Thoracic aorta (tissue), 2 donors: ENCODE data around the gene PRAMEF14. TPM values are rescaled to one million over a fixed set of nuclear protein-coding genes. Genes with fewer than 3 reads are reported as not detected.
A peak's percentile ranks its signal among the peaks of the same experiment; 100 is the strongest.
"Not testable (repeated sequence)": the region's sequence is repeated elsewhere in the genome, so short reads cannot be mapped to it uniquely, and the experiment has no call there.

Experiments used
- ATAC-seq: fragments of 150-250 bp; one replicate; pipeline ENCODE4 v1.8.0; 2017; ENCODE audit warnings: low read depth; ENCODE audit not compliant: insufficient number of reproducible peaks, low FRiP score
- DNase-seq: peaks from one replicate; pipeline ENCODE4 v3.0.0-alpha.2; 2020; ENCODE audit warnings: low spot score
- H3K27ac ChIP-seq, 2 donors: fragments of 200-600 bp; sonication (generic); 1 replicate in 1 of 2; 2 replicates in 1 of 2; pipeline ENCODE4 v1.5.1; 2016; ENCODE audit warnings: mild to moderate bottlenecking in 2 of 2, moderate library complexity in 2 of 2
- H3K27me3 ChIP-seq: fragments of 200-600 bp; sonication (generic); replicated peaks from 2 replicates; pipeline ENCODE4 v1.6.0; 2016; ENCODE audit warnings: mild to moderate bottlenecking; ENCODE audit not compliant: insufficient read depth
- H3K36me3 ChIP-seq: fragments of 200-600 bp; sonication (generic); one replicate; pipeline ENCODE4 v1.5.1; 2016
- H3K4me1 ChIP-seq, 2 donors: fragments of 200-600 bp; sonication (generic); 1 replicate in 1 of 2; 2 replicates in 1 of 2; pipeline versions ENCODE4 v1.5.1 to v1.6.0; 2016; ENCODE audit warnings: low read depth in 2 of 2, mild to moderate bottlenecking in 1 of 2; ENCODE audit not compliant: control insufficient read depth in 1 of 2
- H3K4me3 ChIP-seq: fragments of 200-600 bp; sonication (generic); 2 replicates; pipeline ENCODE4 v1.5.1; 2016; ENCODE audit warnings: mild to moderate bottlenecking
- H3K9me3 ChIP-seq: fragments of 200-600 bp; sonication (generic); 2 replicates; pipeline ENCODE4 v1.5.1; 2016
- total RNA-seq, 2 donors: library from RNA; depleted of rRNA; stranded (reverse); fragments of >200 nt; gene quantifications; one replicate each; pipeline versions ENCODE4 v1.1.0 to v1.2.3, GENCODE V29; 2016
- TF ChIP-seq, protein P1 (sequence below): fragments of 200-600 bp; sonication (generic); IDR thresholded peaks from one replicate; pipeline ENCODE4 v1.5.1; 2019; ENCODE audit warnings: antibody characterized with exemption

The PRAMEF14 gene
- total RNA-seq, 2 donors from 2014 or later: not detected

DNA sequence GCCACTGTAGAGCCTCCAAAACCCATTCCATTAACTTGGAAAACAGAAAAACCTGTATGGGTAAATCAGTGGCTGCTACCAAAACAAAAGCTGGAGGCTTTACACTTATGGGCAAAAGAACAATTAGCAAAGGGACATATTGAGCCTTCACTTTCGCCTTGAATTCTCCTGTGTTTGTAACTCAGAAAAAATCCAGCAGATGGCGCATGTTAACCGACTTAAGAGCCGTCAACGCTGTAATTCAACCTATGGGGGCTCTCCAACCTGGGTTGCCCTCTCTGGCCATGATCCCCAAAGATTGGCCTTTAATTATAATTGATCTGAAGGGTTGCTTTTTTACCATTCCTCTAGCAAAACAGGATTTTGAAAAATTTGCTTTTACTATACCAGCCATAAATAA is 9.8 kb upstream of the PRAMEF14 start:
- not testable (repeated sequence) for H3K27ac ChIP-seq, ATAC-seq, H3K4me3 ChIP-seq, H3K27me3 ChIP-seq, H3K9me3 ChIP-seq, H3K4me1 ChIP-seq, DNase-seq, H3K36me3 ChIP-seq
- TF ChIP-seq, protein P1, sequence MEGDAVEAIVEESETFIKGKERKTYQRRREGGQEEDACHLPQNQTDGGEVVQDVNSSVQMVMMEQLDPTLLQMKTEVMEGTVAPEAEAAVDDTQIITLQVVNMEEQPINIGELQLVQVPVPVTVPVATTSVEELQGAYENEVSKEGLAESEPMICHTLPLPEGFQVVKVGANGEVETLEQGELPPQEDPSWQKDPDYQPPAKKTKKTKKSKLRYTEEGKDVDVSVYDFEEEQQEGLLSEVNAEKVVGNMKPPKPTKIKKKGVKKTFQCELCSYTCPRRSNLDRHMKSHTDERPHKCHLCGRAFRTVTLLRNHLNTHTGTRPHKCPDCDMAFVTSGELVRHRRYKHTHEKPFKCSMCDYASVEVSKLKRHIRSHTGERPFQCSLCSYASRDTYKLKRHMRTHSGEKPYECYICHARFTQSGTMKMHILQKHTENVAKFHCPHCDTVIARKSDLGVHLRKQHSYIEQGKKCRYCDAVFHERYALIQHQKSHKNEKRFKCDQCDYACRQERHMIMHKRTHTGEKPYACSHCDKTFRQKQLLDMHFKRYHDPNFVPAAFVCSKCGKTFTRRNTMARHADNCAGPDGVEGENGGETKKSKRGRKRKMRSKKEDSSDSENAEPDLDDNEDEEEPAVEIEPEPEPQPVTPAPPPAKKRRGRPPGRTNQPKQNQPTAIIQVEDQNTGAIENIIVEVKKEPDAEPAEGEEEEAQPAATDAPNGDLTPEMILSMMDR: peak; percentile 42

DNA sequence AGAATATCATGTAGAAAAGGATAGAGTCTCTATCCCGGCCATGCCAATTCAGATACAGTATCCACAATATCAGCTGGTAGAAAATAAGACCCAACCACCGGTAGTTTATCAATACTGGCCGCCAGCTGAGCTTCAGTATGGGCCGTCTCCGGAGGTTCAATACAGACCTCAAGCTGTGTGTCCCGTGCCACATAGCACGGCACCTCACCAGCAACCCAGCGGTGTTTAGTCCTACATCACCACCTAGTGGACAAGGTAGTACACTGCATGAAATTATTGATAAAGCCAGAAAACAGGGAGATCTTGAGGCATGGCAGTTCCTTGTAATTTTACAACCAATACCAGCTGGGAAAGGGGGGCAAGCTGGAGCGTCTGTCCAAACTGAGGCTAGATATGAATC is 7.5 kb upstream of the PRAMEF14 start:
- H3K4me1 ChIP-seq, H3K4me3 ChIP-seq, H3K27me3 ChIP-seq, H3K27ac ChIP-seq, H3K9me3 ChIP-seq, ATAC-seq, H3K36me3 ChIP-seq, DNase-seq: not testable (repeated sequence)

DNA sequence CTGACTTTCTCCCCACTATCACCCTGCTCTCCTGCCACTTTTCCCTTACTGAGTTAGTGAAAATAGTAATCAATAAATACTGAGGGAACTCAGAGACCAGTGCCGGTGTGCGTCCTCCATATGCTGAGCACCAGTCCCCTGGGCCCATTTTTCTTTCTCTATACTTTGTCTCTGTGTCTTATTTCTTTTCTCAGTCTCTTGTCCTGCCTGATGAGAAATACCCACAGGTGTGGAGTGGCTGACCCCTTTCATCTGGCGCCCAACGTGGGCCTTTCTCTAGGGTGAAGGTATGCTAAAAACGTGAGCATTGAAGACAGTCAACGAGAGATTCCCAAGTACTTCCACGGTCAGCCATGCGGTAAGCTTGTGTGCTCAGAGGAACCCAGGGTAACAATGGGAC is 6.5 kb upstream of the PRAMEF14 start:
- DNase-seq, H3K27me3 ChIP-seq, H3K36me3 ChIP-seq, H3K4me3 ChIP-seq, H3K4me1 ChIP-seq, H3K9me3 ChIP-seq, H3K27ac ChIP-seq, ATAC-seq: not testable (repeated sequence)

DNA sequence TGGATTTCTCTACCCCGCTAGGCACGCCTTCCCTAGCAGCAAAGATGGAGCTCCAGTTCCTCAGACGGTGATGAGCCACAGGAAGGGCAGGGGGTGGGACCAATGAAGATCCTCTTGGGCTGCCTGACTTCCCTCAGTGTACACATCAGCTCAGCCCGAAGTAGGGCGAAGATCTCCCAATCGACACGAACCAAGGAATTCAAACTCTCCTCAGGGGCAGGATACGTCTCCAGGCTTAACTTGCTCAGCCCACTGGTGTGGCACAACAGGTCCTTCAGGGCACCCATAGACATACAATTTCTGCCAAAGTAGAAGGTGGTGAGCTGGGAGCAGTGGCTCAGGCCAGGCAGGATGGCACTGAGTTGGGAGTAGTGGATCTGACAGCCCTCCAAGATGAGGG is 4.4 kb downstream of the PRAMEF14 start:
- not testable (repeated sequence) for ATAC-seq, DNase-seq, H3K27ac ChIP-seq, H3K36me3 ChIP-seq, H3K4me1 ChIP-seq, H3K27me3 ChIP-seq, H3K4me3 ChIP-seq, H3K9me3 ChIP-seq

DNA sequence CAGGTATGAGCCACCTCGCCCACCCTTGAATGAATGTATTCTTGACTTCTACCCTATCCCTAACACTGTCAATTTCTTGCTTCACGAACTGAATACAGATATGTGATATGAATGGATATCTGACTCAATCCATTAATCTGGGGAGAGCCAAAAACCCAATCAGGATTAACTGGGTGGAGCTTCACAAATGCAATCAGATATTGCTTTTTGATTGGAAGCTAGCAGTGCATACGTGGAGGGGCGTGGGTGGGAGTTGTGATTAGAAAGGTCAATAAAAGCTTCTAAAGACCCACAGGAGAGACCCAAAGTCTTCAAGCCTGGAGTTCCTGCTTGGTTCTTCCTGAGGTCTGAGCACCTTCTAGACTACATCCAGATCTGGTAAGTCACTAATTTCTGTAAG is 31.7 kb downstream of the PRAMEF14 start, which contains the start of gene PRAMEF15:
PRAMEF15 (plus strand) TSS at position 301 of the 400 bp plus-strand sequence. CDS start 2,827 bp downstream, outside the sequence.
- H3K4me3 ChIP-seq, H3K9me3 ChIP-seq, H3K27ac ChIP-seq, DNase-seq, ATAC-seq, H3K27me3 ChIP-seq, H3K36me3 ChIP-seq, H3K4me1 ChIP-seq: not testable (repeated sequence)

DNA sequence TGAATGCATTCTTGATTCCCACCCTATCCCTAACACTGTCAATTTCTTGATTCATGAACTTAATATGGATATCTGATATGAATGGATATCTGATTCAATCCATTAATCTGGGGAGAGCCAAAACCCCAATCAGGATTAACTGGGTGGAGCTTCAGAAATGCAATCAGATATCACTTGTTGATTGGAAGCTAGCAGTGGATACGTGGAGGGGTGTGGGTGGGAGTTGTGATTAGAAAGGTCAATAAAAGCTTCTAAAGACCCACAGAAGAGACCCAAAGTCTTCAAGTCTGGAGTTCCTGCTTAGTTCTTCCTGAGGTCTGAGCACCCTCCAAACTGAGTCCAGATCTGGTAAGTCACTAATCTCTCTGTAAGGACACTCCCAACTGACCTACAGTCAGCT is 43.7 kb downstream of the PRAMEF14 start, which contains the start of gene PRAMEF33:
PRAMEF33 (plus strand) TSS at position 301 of the 400 bp plus-strand sequence. CDS start 2,416 bp downstream, outside the sequence.
- DNase-seq, H3K27me3 ChIP-seq, H3K27ac ChIP-seq, H3K9me3 ChIP-seq, H3K4me3 ChIP-seq, ATAC-seq, H3K4me1 ChIP-seq, H3K36me3 ChIP-seq: not testable (repeated sequence)

DNA sequence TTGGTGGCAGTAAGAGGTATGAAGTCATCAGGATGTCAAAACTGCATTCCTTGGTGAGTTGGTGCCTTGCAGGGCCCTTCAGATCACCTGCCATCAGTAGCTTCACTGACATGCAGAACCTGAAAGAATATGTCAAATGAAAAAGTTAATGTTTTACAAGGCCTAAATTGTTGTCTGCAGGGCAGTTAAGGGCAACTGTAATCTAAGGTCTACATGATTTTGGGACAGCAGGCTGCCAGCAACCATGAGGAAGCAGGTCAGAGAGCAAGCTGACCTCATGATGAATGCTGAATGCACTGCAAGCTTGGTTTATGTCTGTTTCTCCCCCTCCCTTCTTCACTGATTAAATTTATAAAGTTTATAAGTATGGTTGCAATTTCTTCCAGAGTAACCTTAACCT is 44.7 kb downstream of the PRAMEF14 start:
- not testable (repeated sequence) for ATAC-seq, H3K9me3 ChIP-seq, H3K27ac ChIP-seq, H3K4me3 ChIP-seq, DNase-seq, H3K27me3 ChIP-seq, H3K36me3 ChIP-seq, H3K4me1 ChIP-seq

DNA sequence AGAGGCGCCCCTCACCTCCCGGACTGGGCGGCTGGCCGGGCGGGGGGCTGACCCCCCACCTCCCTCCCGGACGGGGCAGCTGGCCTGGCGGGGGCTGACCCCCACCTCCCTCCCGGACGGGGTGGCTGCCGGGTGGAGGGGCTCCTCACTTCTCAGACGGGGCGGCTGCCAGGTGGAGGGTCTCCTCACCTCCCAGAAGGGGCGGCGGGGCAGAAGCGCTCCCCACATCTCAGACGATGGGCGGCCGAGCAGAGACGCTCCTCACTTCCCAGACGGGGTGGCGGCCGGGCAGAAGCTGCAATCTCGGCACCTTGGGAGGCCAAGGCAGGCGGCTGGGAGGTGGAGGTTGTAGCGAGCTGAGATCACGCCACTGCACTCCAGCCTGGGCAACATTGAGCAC is 48.2 kb downstream of the PRAMEF14 start:
- not testable (repeated sequence) for DNase-seq, H3K27ac ChIP-seq, H3K9me3 ChIP-seq, H3K27me3 ChIP-seq, H3K4me3 ChIP-seq, ATAC-seq, H3K36me3 ChIP-seq, H3K4me1 ChIP-seq

DNA sequence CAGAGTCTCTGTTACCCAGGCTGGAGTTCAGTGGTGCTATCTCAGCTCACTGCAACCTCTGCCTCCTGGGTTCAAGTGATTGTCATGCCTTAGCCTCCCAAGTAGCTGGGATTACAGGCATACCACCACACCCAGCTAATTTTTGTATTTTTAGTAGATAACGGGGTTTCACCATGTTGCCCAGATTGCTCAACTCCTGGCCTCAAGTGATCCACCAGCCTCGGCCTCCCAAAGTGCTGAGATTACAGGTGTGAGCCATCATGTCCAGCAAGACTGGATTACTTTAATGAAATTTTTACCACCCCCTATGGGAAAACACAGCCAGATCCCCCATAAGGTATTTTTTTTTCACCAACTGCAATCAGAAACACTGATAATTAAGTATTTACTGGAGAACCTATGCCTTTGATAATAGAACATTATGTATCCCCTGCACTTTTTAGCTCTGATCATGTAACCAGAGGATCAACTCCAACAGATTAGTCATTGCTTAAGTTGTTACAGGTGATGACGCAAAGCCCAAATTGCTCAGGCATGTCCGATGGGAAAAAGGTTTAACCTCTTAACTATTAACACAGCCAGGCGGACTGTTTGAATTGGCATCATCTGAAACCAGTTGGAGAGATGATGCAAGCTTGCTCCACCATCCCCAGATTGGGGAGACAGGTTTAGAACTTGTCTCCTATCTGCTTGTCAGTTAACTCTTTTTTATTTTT is 49.6 kb downstream of the PRAMEF14 start:
- H3K4me1 ChIP-seq, H3K27me3 ChIP-seq, H3K9me3 ChIP-seq, H3K4me3 ChIP-seq, H3K27ac ChIP-seq, H3K36me3 ChIP-seq, ATAC-seq, DNase-seq: not testable (repeated sequence)

Other genes starting within 250 kb of the PRAMEF14 start
- not detected for gene HNRNPCL2, start 230.3 kb downstream of the PRAMEF14 start, total RNA-seq
- gene PRAMEF26, start 191.1 kb downstream of the PRAMEF14 start, total RNA-seq: not detected
- gene HNRNPCL4, start 181.5 kb downstream of the PRAMEF14 start, total RNA-seq: not detected
- gene PRAMEF9, start 175.3 kb downstream of the PRAMEF14 start, total RNA-seq: not detected
- gene PRAMEF13, start 145.7 kb downstream of the PRAMEF14 start, total RNA-seq: not detected
- not detected for gene PRAMEF18, start 121.0 kb downstream of the PRAMEF14 start, total RNA-seq
- not detected for gene PRAMEF5, start 92.9 kb downstream of the PRAMEF14 start, total RNA-seq
- gene PRAMEF8, start 62.0 kb downstream of the PRAMEF14 start, total RNA-seq: not detected
- gene PRAMEF33, start 43.6 kb downstream of the PRAMEF14 start, total RNA-seq: not detected
- gene PRAMEF15, start 31.6 kb downstream of the PRAMEF14 start, total RNA-seq: not detected
- gene PRAMEF19, start 24.8 kb upstream of the PRAMEF14 start, total RNA-seq: not detected
- gene PRAMEF17, start 42.5 kb upstream of the PRAMEF14 start, total RNA-seq: not detected
- not detected for gene PRAMEF20, start 63.3 kb upstream of the PRAMEF14 start, total RNA-seq
- gene LRRC38, start 166.9 kb upstream of the PRAMEF14 start, total RNA-seq: not detected
- 10 to 100 TPM; 13.8 to 20.7 TPM for gene PDPN, start 236.7 kb upstream of the PRAMEF14 start, total RNA-seq